GM19455 (cell line): ENCODE measurements around the gene PDCD2L.
"Not testable (repeated sequence)": the region's sequence is repeated elsewhere in the genome, so short reads cannot be mapped to it uniquely, and the experiment has no call there.

Source experiments
- ATAC-seq: cut with Tn5 transposase; IDR thresholded peaks from one replicate; pipeline ENCODE4 v1.9.1; 2021; ENCODE audit not compliant: unreplicated experiment

PDCD2L gene

GRCh38 chr19:34404109-34404909 lies at the start of gene PDCD2L:
PDCD2L (plus strand) TSS chr19:34404399; CDS start chr19:34404431, 32 bp downstream.
- no peak for ATAC-seq

GRCh38 chr19:34355201-34355600 lies 49.0 kb upstream of the PDCD2L start:
- no peak for ATAC-seq

GRCh38 chr19:34356875-34357274 lies 47.3 kb upstream of the PDCD2L start:
- ATAC-seq: no peak

GRCh38 chr19:34357431-34357830 lies 46.8 kb upstream of the PDCD2L start:
- ATAC-seq: no peak

- peak; percentile 83 for ATAC-seq
Observed at GRCh38 chr19:34359140-34359953, 44.9 kb upstream of the PDCD2L start.

- ATAC-seq: no peak
Observed at GRCh38 chr19:34359954-34360315, 44.3 kb upstream of the PDCD2L start.

GRCh38 chr19:34360354-34360909 lies 43.8 kb upstream of the PDCD2L start:
- no peak for ATAC-seq

- ATAC-seq: no peak
Observed at GRCh38 chr19:34362679-34363069, 41.5 kb upstream of the PDCD2L start.

GRCh38 chr19:34363094-34363493 lies 41.1 kb upstream of the PDCD2L start:
- ATAC-seq: no peak

- ATAC-seq: no peak
Observed at GRCh38 chr19:34363930-34364329, 40.3 kb upstream of the PDCD2L start.

- no peak for ATAC-seq
Observed at GRCh38 chr19:34364462-34364829, 39.8 kb upstream of the PDCD2L start.

- ATAC-seq: peak; percentile 87
Observed at GRCh38 chr19:34364830-34365462, 39.3 kb upstream of the PDCD2L start, which contains the start of gene GPI. GPI (plus strand) TSS chr19:34365196; CDS start chr19:34365267, 71 bp downstream.

GRCh38 chr19:34365463-34366401 lies 38.5 kb upstream of the PDCD2L start:
- peak; percentile 7 for ATAC-seq

GRCh38 chr19:34366738-34367623 lies 37.2 kb upstream of the PDCD2L start:
- ATAC-seq: no peak

- ATAC-seq: no peak
Observed at GRCh38 chr19:34367624-34367957, 36.6 kb upstream of the PDCD2L start.

GRCh38 chr19:34368338-34368737 lies 35.9 kb upstream of the PDCD2L start:
- ATAC-seq: no peak

- ATAC-seq: not testable (repeated sequence)
Observed at GRCh38 chr19:34369166-34369565, 35.0 kb upstream of the PDCD2L start.

- no peak for ATAC-seq
Observed at GRCh38 chr19:34370117-34370516, 34.1 kb upstream of the PDCD2L start.

GRCh38 chr19:34370983-34371382 lies 33.2 kb upstream of the PDCD2L start:
- ATAC-seq: no peak
